GM20431 (cell line): ENCODE data around the gene POLRMT.

Source experiments
- in situ Hi-C: fragments of 300-500 bp; cut with MseI, MboI; formaldehyde crosslinking; loops from one replicate; pipeline ENCODE4 v1.15.0; 2020; ENCODE audit warnings: low sequenced_read_pairs; ENCODE audit not compliant: unreplicated experiment

Gene POLRMT

GRCh38 chr19:633068-633785, at the start of gene POLRMT:
Gene POLRMT (minus strand): TSS chr19:633537. CDS start chr19:633512, 25 bp downstream.
- in situ Hi-C loops, result no loop called here

- in situ Hi-C loops, result no loop called here
Observed at GRCh38 chr19:682678-683320, 49.5 kb upstream of the POLRMT start.

DNA sequence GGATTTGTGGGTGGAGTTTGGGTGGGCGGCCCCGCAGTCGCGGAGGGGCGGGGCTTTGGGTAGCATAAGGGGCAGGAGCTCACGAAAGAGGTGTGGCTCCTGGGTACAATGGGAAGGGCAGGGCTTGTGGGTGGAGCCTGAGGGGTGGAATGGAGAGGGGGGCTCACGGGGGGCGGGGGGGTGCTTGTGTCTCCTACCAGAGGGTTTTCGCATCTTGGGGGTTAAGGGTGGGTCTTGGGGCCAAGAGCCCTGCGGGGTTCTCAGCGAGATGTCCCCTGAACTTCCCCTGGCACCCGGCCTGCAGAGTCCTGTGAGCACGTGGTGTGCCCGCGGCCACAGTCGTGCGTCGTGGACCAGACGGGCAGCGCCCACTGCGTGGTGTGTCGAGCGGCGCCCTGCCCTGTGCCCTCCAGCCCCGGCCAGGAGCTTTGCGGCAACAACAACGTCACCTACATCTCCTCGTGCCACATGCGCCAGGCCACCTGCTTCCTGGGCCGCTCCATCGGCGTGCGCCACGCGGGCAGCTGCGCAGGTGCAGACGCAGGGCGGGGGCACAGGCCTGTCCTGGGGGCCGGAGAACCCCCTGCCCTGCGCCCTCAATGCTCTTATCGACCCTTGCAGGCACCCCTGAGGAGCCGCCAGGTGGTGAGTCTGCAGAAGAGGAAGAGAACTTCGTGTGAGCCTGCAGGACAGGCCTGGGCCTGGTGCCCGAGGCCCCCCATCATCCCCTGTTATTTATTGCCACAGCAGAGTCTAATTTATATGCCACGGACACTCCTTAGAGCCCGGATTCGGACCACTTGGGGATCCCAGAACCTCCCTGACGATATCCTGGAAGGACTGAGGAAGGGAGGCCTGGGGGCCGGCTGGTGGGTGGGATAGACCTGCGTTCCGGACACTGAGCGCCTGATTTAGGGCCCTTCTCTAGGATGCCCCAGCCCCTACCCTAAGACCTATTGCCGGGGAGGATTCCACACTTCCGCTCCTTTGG, 48.0 kb upstream of the POLRMT start:
- in situ Hi-C loops, result no loop called here

DNA sequence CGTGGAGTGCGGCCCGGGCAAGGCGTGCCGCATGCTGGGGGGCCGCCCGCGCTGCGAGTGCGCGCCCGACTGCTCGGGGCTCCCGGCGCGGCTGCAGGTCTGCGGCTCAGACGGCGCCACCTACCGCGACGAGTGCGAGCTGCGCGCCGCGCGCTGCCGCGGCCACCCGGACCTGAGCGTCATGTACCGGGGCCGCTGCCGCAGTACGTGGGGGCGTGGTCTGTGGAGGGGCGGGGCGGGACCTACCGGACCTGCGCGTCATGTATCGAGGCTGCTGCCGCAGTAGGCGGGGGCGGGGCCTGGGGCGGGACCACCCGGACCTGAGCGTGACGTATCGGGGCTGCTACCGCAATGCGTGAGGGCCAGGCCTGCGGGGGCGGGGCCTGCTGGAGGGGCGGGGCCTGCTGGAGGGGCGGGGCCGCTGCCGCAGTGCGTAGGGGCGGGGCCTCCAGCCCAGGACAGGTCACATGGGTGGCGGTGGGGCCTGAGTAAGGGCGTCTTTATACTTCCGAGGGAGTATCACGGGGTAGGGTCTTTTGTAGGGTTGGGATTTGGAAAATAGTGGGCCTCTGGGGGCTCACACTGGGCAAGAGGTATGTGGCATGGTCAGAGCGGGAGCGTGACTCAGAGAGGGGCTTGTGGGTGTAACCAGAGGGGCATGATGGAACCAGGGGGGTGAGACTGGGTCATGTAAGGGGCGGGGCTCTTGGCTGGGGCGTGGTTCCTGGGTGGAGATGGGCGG, 47.1 kb upstream of the POLRMT start:
- in situ Hi-C loops, result no loop called here

- in situ Hi-C loops, result no loop called here
Observed at GRCh38 chr19:679418-680286, 46.3 kb upstream of the POLRMT start.

DNA sequence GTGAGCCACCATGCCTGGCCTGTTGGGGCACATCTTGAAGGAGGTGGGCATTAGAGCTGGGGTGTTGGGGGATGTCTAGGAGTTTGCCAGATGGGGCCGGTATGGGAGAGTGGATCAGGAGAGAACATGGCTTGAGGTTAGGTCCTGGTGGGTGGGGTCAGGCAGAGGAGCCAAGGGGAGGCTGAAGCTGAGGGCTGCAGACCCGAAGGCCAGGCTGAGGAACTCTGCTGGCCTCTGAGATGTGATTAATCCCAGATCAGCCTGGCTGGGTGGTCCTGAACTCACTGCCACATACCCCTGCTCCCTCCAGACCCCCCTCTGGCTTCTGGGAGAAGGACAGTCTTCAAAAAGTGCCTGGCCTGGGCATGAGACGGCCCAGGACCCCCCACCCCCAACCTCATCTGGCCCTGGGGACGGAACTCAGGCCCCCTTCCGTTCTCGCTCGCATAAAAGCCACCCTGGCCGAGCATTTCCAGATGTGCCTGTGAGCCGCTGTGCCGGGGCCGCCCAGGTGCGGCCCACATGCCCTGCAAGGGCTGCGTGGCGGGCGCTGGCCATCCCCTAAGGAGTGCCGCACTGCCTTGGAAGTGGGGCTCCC, 45.6 kb upstream of the POLRMT start:
- in situ Hi-C loops, result no loop called here

GRCh38 chr19:677601-678436, 44.5 kb upstream of the POLRMT start:
- in situ Hi-C loops, result no loop called here

- in situ Hi-C loops, result no loop called here
Observed at GRCh38 chr19:677201-677600, 43.9 kb upstream of the POLRMT start.

GRCh38 chr19:676339-677105, 43.2 kb upstream of the POLRMT start, which contains the start of gene FSTL3:
Gene FSTL3 (plus strand): TSS chr19:676392. CDS start chr19:676424, 32 bp downstream.
- in situ Hi-C loops, result no loop called here

DNA sequence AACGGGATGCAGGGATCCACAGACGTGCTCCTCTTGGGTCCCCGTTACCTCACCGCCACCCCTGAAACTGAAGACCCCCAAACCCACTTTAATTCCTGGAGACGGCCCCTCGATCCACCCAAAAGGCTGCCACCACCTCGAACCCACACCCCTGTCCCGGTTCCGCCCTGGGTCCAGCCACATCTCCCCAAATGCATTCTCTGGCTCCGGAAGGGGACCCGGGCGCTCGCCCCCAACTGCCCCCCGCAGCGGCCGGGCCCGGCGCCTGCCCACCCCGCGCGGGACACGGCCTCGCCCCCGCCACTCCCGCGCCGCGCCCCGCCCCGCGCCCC, 42.6 kb upstream of the POLRMT start:
- in situ Hi-C loops, result no loop called here

GRCh38 chr19:674282-675151, 41.2 kb upstream of the POLRMT start:
- in situ Hi-C loops, result no loop called here

DNA sequence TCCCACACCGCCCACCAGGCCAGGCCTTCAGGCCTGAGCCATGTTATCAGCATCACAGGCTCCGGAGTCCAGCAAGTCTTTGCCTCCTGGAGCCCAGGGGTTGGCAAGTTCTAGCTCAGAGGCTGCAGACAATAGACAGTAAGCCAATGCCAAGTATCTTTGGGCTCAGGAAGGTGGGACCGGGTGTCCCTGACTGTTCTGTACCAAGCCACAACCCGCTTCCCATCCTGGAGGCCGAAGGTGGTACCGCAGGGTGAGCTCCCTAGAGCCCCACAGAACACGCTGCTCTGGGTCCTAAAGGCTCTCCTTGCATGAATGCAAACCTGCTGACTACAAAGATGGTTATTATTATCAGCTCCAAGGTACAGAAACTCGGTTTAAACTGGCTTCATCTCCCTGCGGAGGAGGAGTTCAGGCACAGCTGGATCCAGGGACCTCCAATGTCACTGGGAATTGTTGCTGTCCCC, 37.3 kb upstream of the POLRMT start:
- in situ Hi-C loops, result no loop called here

GRCh38 chr19:668675-669434, 35.5 kb upstream of the POLRMT start:
- in situ Hi-C loops, result loop anchor here (10.0 kb wide), 1 partner anchor 66 kb away; no protein-coding TSS in a partner anchor

DNA sequence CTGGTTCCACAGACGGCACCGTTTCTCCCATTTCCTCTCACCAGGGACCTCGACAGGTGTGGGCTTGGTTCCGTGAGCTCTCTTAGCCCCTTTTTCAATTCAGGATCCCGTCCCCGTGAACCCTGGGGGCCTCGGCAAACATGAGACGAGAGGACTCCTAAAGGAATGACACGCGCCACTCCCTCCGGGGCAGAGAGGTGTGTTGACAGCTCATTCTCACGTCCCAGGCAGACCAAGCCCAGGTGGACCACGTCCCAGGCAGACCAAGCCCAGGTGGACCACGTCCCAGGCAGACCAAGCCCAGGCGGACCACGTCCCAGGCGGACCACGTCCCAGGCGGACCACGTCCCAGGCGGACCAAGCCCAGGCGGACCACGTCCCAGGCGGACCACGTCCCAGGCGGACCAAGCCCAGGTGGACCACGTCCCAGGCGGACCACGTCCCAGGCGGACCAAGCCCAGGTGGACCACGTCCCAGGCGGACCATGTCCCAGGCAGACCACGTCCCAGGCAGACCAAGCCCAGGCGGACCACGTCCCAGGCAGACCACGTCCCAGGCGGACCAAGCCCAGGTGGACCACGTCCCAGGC, 33.7 kb upstream of the POLRMT start:
- in situ Hi-C loops, result loop anchor here (10.0 kb wide), 1 partner anchor 68 kb away; no protein-coding TSS in a partner anchor
